SIG-M5 (cell line): ENCODE measurements around the gene C10orf90.
"Not testable (repeated sequence)": the region's sequence is repeated elsewhere in the genome, so short reads cannot be mapped to it uniquely, and the experiment has no call there.

Source experiments
- DNase-seq: peaks from one replicate; lab custom pipeline; 2025; lab: John Stamatoyannopoulos, UW

The C10orf90 gene

DNA sequence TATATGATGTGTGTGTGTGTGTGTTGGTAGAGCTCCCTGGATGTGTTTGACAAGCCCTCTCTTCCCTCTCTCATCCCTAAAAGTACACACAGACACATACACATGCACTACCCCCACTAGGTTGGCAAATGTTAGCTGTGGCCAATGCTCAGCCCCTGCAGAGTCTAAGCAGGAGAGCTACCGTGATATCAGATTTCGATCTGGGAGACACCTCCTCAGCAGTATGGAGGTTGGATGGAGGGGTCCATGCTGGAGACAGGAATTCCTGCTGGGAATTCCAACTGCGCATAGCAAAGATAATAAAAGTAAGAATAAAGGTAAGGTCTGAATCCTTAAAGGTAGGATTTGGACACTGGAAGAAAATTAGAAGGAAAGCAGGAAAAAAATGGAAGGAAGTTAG lies 85.7 kb downstream of the C10orf90 start:
- DNase-seq: no peak

DNA sequence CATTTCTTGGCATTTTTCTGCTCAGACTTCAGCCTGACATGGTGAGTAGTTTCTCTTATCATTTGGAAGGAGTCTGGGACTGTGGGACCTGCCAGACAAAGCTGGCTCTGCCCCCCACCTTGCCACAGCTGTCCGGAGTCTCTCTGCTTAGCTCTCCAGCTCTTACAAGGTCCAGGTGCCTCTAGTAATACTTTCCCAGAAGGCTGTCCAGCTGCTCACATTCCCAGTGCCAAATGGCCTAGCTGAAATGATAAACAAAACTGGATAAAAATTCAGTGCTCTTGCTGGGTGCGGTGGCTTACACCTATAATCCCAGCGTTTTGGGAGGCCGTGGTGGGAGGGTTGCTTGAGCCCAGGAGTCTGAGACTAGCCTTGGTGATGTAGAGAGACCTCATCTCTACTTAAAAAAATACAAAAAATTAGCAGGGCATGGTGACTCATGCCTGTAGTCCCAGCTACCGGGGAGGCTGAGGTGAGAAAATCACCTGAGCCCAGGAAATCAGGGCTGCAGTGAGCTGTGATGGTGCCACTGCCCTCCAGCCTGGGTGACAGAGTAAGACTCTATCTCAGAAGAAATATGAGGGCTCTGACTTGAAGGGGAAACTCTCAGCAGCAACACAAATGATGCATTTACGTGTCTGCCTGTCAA lies 86.8 kb downstream of the C10orf90 start:
- DNase-seq: no peak

DNA sequence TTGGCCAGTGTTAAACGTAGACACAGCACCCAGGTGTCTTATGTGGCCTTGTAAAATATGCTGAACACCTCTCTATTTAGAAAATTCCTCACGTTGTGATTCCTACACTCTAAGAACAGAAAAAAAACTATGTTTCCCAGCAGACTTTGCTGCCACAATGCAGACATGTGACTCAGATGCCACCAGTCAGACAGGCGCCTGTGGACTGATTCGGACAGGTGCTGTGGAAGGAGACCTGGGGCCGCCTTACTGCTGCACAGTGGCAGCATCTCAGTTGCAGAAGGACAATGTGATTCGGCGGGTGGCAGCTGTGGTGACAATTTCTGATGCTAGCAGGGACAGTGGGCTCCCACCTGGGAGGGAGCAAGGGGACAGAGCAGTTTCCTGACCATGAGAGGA lies 88.8 kb downstream of the C10orf90 start:
- DNase-seq: no peak

DNA sequence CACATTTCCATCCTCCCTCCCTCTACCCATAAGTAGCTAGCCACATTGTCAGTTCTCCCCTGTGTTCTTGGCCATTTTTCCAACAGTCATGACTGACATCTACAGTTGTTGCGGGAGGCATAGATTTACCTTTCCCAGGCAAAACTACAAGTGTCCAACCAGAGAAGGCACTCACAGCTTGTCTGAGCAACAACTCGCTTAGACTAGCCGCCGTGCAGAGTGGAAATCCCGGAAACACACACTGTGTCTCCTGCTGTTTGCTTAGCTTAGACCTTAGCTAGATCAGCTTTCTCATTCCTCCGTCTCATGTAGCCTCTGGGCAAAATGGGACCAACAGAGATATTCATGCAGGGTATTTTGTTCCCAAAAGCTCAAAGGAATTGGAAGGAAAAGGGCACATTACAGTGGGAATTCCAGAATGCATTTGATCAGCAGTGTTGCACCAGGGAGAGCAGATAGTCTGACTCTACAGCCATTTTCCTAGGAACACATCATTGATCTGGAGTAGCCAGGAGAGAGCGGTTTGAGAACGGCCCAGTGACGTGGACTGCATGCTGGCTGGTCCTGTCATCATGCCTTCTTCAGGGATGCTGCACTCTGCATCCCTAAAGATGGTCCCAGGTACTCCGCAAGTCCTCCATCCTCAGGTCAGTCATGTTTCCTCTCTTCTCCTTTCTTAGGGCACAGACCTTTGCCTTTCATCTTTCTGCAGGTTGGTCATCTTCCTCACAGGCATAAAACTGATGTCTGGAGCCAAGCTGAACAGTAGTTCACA lies 89.4 kb downstream of the C10orf90 start:
- DNase-seq: no peak

DNA sequence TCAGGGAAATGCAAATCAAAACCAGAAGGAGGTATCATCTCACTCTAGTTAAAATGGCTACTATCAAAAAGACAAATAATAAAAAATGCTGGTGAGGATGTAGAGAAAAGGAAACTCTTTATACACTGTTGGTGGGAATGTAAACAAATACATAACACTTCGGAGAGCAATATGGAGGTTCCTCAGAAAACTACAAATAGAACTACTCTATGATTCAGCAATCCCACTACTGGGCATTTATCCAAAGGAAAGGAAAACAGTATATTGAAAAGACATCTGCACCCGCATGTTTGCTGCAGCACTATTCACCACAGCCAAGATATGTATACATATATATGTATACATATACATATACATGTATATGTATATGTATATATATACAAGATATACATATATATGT lies 94.2 kb downstream of the C10orf90 start:
- no peak for DNase-seq

DNA sequence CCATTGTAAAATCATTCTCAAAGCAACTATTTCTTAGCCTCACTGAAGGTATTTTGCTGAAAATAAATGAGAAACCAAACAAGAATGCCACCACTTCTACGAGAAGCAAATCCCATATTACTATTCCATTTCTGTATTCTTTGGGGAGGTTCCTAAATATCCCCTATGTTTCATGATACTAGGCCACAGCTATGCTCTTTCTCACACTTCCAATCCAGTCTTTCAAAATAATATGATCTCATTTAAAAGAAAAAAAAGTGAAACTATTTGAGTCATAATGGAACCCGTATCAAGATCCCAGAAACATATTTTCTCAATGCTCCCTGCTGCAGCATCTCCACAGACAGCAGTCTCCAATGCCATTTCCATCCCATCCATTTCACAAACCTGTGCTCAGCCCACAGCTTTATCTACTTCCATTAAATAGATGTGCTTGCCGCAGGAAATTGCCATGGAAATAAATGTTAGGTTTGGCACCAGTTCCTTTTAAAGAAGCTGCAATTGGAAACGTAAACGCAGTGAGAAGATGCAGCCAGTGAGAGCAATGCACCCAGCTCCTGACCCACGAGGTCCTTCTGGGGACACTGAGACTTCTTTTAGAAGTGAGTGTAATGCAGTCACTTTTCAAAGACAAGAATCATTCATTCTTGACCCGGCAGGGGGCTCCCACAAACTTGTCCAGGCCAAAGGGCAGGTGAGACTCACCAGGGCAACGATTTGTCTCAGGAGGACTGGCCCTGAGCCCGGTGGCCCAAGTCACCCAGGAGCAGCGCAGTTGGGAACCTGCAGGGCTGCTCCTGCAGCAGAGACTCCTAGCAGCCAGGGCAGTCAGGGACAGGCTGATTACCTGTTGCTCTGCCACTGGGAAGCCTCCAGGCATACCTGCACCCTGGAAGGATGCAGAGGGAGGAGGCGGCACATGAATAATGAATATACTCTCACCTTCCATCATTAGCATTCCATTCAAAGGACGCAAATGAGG lies 99.6 kb downstream of the C10orf90 start:
- no peak for DNase-seq

DNA sequence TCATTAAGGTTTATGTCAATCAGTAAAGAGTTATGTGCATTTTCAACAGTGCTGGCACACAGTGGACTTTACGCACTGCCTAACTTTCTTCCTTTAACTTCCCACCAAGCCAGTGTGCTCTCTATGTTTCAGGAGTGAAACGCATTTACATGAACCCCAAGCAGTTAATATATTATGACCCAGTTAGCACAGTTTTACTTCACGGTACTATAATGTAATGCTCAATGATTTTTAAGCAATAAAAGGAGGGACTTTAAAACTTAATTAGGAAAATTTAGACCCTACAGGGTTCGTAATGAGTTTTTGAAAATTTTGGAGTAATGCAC lies 100.3 kb downstream of the C10orf90 start:
- DNase-seq: no peak

DNA sequence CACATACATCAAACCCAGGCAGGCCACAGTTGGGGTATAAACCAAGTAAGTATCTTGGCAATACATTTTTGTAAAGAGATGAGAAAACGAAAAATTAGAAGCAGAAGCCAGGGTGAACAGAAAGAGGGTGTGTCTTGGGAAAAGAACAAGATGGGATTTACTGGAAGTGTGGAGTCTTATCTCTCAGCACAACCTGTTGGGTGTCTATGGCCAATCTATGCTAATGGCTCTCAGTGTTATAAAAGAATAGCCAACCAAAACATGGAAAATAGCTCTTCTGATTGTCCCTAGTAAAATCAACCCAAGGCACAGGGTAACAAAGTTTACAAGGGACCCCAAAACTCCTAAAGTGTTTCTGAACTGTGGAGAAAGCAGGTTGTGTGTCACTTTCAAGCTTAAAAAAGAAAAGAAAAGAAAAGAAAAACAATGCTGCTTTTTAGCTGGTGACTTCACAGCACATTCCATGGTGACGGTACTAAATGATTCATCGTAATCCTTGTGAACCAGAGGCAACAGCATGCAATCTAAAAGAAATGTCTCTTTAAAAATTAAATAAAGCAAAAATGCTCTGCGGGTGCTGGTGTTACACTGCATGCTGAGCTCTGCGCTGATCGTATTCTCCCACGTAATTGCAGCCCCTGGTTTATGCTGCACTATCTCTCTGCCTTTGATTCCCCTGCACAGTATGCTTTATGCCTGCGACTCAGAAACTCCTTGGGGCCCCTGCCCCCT lies 100.8 kb downstream of the C10orf90 start:
- no peak for DNase-seq

DNA sequence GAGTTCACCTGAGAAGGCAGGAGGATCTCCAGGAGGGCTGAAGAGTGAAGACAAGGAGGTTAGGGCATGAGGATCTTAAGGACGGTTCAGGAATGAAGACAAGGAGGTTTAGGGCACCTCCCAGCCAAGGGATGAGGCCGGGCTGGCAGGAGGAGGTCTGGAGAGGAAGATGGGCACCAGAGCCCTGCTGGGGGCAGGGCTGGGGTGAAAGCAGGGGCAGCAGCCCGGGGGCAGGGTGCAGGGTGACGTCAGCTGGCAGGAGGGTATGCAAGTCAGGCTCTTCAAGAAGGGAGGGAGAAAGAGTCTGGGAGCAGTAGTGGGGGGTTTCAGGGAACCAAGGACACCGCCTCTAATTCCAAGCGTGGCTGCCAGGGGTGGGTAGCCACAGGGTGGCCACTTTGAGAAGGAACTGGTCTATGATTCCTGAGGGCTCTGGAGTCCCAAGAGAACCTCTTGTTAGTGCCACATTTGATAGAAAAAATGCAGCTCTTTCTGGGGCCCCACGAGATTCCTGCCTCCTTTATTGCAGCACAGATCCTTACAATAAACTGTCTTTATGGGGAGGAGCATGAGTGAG lies 101.6 kb downstream of the C10orf90 start:
- DNase-seq: no peak

DNA sequence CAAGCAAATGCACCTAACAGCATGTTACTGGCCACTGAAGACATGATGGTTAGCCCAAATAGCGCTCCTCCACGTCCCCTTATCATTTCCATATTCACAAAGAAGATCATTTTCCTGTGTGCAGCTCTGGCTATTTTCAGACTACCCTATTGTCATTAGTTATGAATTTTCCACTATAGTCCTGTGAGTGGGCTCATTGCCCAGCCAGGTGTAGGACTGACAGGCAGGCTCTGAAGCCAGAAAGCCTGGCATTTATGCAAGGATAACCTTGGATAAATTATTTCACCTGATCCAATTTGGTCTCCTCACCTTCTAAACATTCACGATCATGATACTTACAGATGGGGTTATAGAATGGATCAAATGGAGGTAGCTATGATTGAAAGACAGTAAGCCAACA lies 104.6 kb downstream of the C10orf90 start:
- DNase-seq: no peak

DNA sequence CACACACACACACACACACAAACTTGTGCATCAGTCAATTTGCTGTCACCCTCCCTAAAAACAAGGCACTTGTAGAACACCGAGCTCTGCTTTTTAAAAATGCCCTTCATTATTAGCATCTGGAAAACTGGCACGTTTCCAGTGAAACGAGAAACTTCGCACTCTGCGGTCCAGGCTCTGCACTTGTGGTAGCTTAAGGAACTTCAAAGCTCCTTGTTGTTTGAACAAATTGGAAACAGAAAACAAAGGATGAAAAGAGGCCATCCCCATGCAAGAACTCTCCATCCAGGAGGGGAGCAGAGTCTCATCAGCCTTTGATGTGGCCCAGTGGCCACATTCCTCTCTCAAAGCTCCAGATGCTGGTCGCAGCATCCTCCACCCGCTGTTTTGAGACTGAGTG lies 105.1 kb downstream of the C10orf90 start:
- DNase-seq: no peak

DNA sequence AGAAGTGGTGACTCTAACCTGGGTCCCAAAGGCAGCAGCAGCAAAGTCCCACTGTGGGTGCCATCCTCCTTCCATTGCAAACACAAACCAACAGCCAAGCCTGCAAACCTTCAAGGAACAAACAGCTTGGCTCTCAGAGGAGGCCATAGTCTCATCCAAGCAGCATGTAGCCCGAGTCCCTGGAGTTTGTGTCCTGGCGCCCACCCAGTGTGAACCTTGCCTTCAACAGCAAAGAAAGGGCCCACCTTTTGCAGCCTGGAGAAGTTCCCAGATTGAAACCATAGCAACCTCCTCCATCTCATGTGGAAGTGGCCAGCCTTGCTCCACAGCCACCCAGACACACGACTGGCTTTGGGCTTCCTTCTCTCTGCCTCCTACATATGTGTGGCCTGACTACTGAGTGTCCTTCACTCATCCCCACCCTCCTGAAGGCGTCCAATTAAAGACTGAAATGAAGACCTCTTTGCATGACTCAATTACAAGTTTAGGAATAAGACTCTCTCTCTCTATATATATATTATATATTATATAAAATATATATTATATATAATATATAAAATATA lies 106.1 kb downstream of the C10orf90 start:
- no peak for DNase-seq

DNA sequence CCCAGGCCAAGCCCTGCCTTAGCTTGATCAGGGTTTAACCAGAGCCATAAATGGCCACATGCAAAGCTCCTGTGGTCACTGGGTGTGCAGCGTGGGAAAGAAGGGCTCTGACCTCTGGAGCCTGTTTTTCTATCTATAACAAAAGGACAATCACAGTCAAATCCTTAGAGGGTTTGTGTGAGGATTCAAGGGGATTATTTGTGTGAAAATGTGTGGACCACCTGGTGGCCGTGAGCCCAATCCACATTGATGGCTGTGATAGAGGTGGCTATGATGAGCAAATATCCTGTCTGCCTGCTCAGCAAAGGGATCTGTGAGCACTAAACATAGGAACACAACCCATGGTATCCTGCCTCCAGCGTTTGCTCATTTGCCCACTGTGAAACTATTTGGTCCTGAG lies 107.1 kb downstream of the C10orf90 start:
- DNase-seq: no peak

DNA sequence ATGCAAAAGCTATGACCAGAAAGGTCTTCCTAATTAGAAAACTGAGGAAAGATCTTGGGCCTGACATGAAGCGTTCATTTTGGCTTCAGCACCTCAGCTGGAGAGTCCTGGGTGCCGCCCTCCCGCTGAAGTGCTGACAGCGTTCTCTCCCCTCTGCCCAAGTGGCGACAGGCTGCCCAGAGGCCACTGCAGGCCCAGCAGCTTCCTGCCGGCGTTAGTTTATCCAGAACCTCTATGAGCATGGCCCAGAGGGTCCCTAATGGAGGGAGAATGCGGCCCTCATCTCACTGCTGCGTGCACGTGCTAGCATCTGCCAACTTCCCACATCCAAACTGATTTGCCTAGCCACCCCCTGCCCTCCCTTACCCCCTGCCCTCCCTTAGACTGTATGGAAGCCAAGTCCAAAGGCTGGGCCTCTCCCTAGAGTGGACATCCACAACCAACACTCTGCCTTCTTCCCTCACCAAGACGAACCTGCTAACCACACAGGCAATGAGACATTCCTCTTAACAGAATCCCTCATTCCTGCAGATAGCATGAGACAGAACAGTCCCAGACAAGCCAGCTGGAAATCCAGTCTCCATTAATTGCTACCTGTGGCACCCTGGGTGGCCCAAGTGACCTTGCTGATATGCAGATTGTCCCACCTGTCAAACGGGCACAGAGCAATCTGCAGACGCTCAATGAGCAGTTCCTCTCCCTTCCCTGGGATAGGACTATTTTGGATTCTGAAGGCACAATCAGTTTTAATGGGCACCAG lies 108.4 kb downstream of the C10orf90 start:
- no peak for DNase-seq

DNA sequence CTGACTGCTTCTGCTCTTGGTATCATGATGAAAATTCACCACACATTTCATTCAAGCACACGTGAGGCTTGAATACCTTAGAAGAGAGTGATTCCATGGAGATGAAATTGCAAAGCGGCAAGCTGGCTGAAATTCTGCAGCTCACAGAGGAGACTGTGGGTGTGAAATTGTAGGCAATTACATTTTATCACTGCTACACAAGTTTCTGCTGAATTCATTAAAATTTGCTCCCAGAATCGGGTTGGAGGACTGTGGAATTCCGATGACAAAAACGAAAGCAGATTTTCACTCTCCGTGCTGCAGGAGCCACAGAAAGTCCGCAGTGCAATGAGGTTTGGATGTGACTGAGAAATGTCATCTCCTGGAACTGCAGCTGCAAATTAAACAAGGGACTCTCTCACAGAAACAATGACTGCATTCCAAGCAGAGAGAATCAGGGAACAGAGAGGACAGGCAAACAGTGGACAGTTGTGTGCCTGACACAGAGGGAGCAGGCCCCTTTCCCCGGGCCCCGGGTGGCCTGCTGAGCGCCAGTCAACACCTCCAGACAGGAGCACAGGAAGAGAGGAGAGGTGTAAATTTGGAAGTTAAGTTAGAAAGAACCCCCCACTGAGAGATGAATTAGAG lies 109.1 kb downstream of the C10orf90 start:
- no peak for DNase-seq

DNA sequence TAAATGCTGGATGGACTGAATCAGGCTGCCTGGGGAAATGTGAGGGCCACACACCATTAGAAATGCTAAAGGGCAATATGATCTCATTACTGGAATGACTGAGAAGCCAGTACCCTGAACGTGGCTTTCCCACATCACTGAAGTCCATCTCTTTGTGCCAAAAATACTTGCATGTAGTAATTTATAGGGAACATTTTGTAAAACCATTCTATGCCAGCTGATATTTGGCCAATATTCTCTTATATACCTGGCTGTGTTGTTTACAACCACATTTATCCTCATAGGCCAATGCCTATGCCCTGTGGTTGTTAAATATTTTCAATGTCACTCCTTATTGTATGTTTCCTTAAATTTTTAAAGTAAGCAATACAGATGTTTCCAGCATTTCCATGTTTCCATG lies 111.6 kb downstream of the C10orf90 start:
- no peak for DNase-seq

DNA sequence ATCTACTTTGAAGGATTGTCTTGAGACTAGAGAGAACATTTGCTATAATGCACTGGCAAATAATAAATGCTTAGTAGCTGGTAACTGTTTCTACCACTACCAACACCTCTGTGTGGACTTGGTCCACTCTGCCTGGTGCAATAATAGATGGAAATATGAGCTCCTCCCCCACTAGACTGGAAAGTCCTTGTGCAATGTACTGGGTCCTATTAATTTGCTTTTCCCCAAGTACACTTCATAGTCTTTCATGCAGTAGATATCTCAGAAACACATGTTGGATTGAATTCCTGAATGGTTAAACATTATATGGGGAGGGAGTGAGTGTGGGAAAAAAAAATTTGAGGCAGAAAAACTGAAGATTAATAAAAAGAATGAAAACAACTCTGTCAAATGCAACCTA lies 119.3 kb downstream of the C10orf90 start:
- no peak for DNase-seq

DNA sequence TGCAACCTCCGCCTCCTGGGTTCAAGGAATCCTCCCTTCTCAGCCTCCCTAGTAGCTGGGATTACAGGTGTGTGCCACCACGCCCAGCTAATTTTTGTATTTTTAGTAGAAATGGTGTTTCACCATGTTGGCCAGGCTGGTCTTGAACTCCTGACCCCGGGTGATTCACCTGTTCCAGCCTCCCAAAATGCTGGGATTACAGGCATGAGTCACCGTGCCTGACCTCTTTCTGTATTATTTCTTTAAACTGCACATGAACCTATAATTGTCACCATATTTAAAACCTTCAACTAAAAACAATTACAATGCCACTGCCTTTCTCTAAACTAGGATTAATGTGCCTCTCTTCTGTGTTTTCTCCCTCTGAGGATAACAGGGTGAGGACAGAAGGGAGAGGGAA lies 119.9 kb downstream of the C10orf90 start:
- not testable (repeated sequence) for DNase-seq

DNA sequence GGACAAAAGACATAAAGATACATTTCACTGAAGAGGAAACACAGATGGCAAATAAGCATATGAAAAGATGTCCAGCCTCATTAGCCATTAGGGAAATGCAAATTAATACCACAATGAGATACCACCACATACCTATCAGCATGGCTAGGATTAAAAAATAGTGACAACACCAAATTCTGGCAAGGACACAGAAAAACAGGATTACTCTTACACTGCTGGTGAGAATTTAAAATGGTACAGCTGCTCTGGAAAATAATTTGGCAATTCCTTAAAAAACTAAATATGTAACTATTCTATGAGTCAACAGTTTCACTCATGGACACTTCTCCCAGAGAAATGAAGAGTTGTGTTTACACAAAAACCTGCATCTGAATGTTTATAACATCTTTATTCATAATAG lies 121.1 kb downstream of the C10orf90 start:
- DNase-seq: no peak

DNA sequence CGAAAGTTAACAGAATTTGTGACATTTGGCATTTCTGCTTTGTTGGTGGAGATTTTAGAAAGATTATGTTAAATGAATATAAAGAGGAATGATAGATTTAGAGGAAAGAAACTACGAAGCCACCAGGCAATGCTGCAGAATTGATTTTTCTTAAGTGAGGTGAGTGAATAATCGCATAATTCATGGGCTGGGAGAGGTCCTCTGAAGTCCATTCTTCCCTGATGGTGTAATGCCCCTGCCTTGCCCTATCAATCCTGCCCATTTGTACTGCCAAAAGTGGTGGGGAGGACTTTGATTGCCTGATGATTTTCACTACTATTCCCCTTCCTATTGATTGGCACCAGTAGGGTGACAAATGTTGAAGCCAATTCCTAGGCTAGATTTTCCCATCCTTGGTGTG lies 125.9 kb downstream of the C10orf90 start:
- DNase-seq: no peak
